Umbilical cord (tissue), 2 donors: Measurements from ENCODE around the gene FCF1. TPM values are rescaled to one million over a fixed set of nuclear protein-coding genes. Genes with fewer than 3 reads are reported as not detected.

Experiments
- DNase-seq: peaks from one replicate; pipeline ENCODE4 v3.0.0-alpha.2; 2015; ENCODE audit warnings: low spot score
- total RNA-seq: library from RNA; depleted of rRNA; stranded (reverse); fragments of >200 nt; gene quantifications from one replicate; pipeline ENCODE4 v1.2.3, GENCODE V29; 2014; ENCODE audit warnings: low replicate concordance; ENCODE audit not compliant: insufficient read depth

The FCF1 gene
- total RNA-seq, 1 donor from 2014 or later = 15.4 TPM

GRCh38 chr14:74763803-74764531 lies 51.0 kb downstream of the FCF1 start:
- peak; percentile 12 for DNase-seq

GRCh38 chr14:74765721-74766120 lies 52.8 kb downstream of the FCF1 start:
- no peak for DNase-seq

- DNase-seq = no peak
Measured at GRCh38 chr14:74771399-74771798, 58.5 kb downstream of the FCF1 start.

GRCh38 chr14:74784634-74785033 lies 71.7 kb downstream of the FCF1 start:
- DNase-seq = no peak

- DNase-seq = no peak
Measured at GRCh38 chr14:74785056-74785613, 72.2 kb downstream of the FCF1 start.

- no peak for DNase-seq
Measured at GRCh38 chr14:74786796-74787315, 73.9 kb downstream of the FCF1 start.

Other genes with a start within 250 kb of the FCF1 start
- 95.8 TPM for gene NPC2, start 219.8 kb upstream of the FCF1 start, total RNA-seq
- 42.4 TPM for gene ISCA2, start 219.4 kb upstream of the FCF1 start, total RNA-seq
- gene LTBP2, start 100.9 kb upstream of the FCF1 start, total RNA-seq = 103 TPM
- 13.2 TPM for gene AREL1, start 64 bp upstream of the FCF1 start, total RNA-seq
- 51.5 TPM for gene YLPM1, start 50.2 kb downstream of the FCF1 start, total RNA-seq
- gene PROX2, start 163.0 kb downstream of the FCF1 start, total RNA-seq = 0.72 TPM
- gene DLST, start 168.8 kb downstream of the FCF1 start, total RNA-seq = 55.4 TPM
- gene RPS6KL1, start 210.1 kb downstream of the FCF1 start, total RNA-seq = 21.4 TPM
- 9.4 TPM for gene PGF, start 242.5 kb downstream of the FCF1 start, total RNA-seq